RWPE1 (cell line): ENCODE measurements around the gene BICC1.

Experiments used
- CTCF ChIA-PET: fragments of 350-600 bp; sonication (Branson Sonifier 250); formaldehyde crosslinking; extraction: SDS; loops from one replicate; lab custom pipeline; 2021; lab: Yijun Ruan, JAX
- POLR2A ChIA-PET: fragments of 400-600 bp; formaldehyde crosslinking; extraction: SDS; loops from one replicate; lab custom pipeline; 2020; ENCODE audit warnings: antibody characterized with exemption; ENCODE audit not compliant: low non-redundant PET; lab: Yijun Ruan, JAX
- DNase-seq: peaks from one replicate; pipeline ENCODE4 v3.0.0; 2012; ENCODE audit warnings: low spot score
- H3K27ac ChIP-seq: fragments of 450-650 bp; 2 replicates; pipeline ENCODE4 v1.5.1; 2017
- CTCF ChIP-seq: fragments of 450-650 bp; conservative IDR thresholded peaks from 2 replicates; pipeline ENCODE4 v1.5.1; 2017; ENCODE audit warnings: low read depth, mild to moderate bottlenecking

BICC1 gene

GRCh38 chr10:58810751-58811150, 298.1 kb downstream of the BICC1 start:
- no peak for TF ChIP-seq CTCF
- CTCF ChIA-PET = no interaction called here
- no peak overlapping the region for H3K27ac ChIP-seq
- POLR2A ChIA-PET = no interaction called here
- no peak for DNase-seq

GRCh38 chr10:58813573-58813972, 300.9 kb downstream of the BICC1 start:
- ChIA-PET CTCF (no interaction called here), POLR2A (no interaction called here)
- TF ChIP-seq CTCF = no peak
- no peak overlapping the region for H3K27ac ChIP-seq
- DNase-seq = no peak

- DNase-seq = no peak
- CTCF ChIA-PET = no interaction called here
- TF ChIP-seq CTCF = no peak
- H3K27ac ChIP-seq = no peak overlapping the region
- POLR2A ChIA-PET = no interaction called here
Observed at GRCh38 chr10:58817201-58817846, 304.7 kb downstream of the BICC1 start.

- peak; percentile 24; the same call in 1 of the 2 replicates for TF ChIP-seq CTCF
- CTCF ChIA-PET = no interaction called here
- POLR2A ChIA-PET = no interaction called here
Observed at GRCh38 chr10:58818900-58819299, 306.2 kb downstream of the BICC1 start.

GRCh38 chr10:58820386-58820785, 307.7 kb downstream of the BICC1 start:
- H3K27ac ChIP-seq = no peak overlapping the region
- no peak for DNase-seq
- ChIA-PET POLR2A (no interaction called here), CTCF (no interaction called here)
- no peak for TF ChIP-seq CTCF

More at GRCh38 chr10:58818900-58819299, 306.2 kb downstream of the BICC1 start:
- DNase-seq = no peak
- H3K27ac ChIP-seq = no peak overlapping the region

- H3K27ac ChIP-seq = no peak overlapping the region
- DNase-seq = peak; percentile 66
- ChIA-PET CTCF (no interaction called here), POLR2A (no interaction called here)
- TF ChIP-seq CTCF = no peak
Observed at GRCh38 chr10:58820861-58821751, 308.4 kb downstream of the BICC1 start.
